GM23338 (cell line): Measurements from ENCODE around the gene EHD2. TPM values are rescaled to one million over a fixed set of nuclear protein-coding genes. Genes with fewer than 3 reads are reported as not detected.
A peak's percentile ranks its signal among the peaks of the same experiment; 100 is the strongest.

Source experiments
- ATAC-seq: fragments of 200-7000 bp; cut with Tn5 transposase; 3 replicates; pipeline ENCODE4 v1.9.1; 2020
- DNase-seq: peaks from one replicate; pipeline ENCODE4 v3.0.0-alpha.2; 2015; ENCODE audit warnings: low spot score
- H2AFZ ChIP-seq: fragments of 200-600 bp; sonication (generic); 2 replicates; pipeline ENCODE4 v1.8.0; 2016; ENCODE audit warnings: antibody characterized with exemption, mild to moderate bottlenecking, moderate library complexity
- H3F3A ChIP-seq: fragments of 200-600 bp; sonication (generic); replicated peaks from 2 replicates; pipeline ENCODE4 v1.8.0; 2017; ENCODE audit warnings: antibody characterized with exemption, mixed run types, low read depth
- H3K27ac ChIP-seq: fragments of 200-600 bp; sonication (generic); 2 replicates; pipeline ENCODE4 v1.6.1; 2016; ENCODE audit warnings: low read depth
- H3K27me3 ChIP-seq: fragments of 200-600 bp; sonication (generic); 2 replicates; pipeline ENCODE4 v1.8.0; 2016; ENCODE audit warnings: mild to moderate bottlenecking, mixed run types, moderate library complexity; ENCODE audit not compliant: insufficient read depth
- H3K36me3 ChIP-seq: fragments of 200-600 bp; sonication (generic); 2 replicates; pipeline ENCODE4 v1.8.0; 2016; ENCODE audit warnings: mild to moderate bottlenecking; ENCODE audit not compliant: insufficient read depth
- H3K4me1 ChIP-seq: fragments of 200-600 bp; sonication (generic); 2 replicates; pipeline ENCODE4 v1.8.0; 2016; ENCODE audit warnings: mild to moderate bottlenecking, moderate library complexity; ENCODE audit not compliant: insufficient read depth
- H3K4me2 ChIP-seq: fragments of 200-600 bp; sonication (generic); 2 replicates; pipeline ENCODE4 v1.7.1; 2017; ENCODE audit warnings: mixed run types
- H3K4me3 ChIP-seq: fragments of 200-600 bp; sonication (generic); 2 replicates; pipeline ENCODE4 v1.6.1; 2016; ENCODE audit warnings: mixed run types
- H3K79me2 ChIP-seq: fragments of 200-600 bp; sonication (generic); replicated peaks from 2 replicates; pipeline ENCODE4 v1.8.0; 2017; ENCODE audit warnings: mild to moderate bottlenecking; ENCODE audit not compliant: insufficient read depth
- H3K9me2 ChIP-seq: fragments of 200-600 bp; sonication (generic); 2 replicates; pipeline ENCODE4 v1.8.0; 2017; ENCODE audit not compliant: insufficient read depth
- H4K20me1 ChIP-seq: fragments of 200-600 bp; sonication (generic); replicated peaks from 2 replicates; pipeline ENCODE4 v1.8.0; 2017; ENCODE audit warnings: mild to moderate bottlenecking; ENCODE audit not compliant: insufficient read depth
- H3K27ac Mint-ChIP-seq: 2 replicates; pipeline ENCODE4 v1.8.0; 2020; ENCODE audit warnings: inconsistent platforms, mild to moderate bottlenecking, moderate library complexity, mixed read lengths
- H3K27me3 Mint-ChIP-seq: 3 replicates; pipeline ENCODE4 v1.8.0; 2022; ENCODE audit warnings: low read depth, mild to moderate bottlenecking, moderate library complexity, mixed read lengths, inconsistent platforms; ENCODE audit not compliant: insufficient read depth, poor library complexity
- H3K36me3 Mint-ChIP-seq: 3 replicates; pipeline ENCODE4 v1.8.0; 2021; ENCODE audit warnings: low read depth, mild to moderate bottlenecking, inconsistent platforms, moderate library complexity, mixed read lengths
- H3K4me1 Mint-ChIP-seq: 3 replicates; pipeline ENCODE4 v1.8.0; 2020; ENCODE audit warnings: mild to moderate bottlenecking, inconsistent platforms, mixed read lengths
- H3K4me3 Mint-ChIP-seq: 3 replicates; pipeline ENCODE4 v1.8.0; 2021; ENCODE audit warnings: moderate library complexity, mild to moderate bottlenecking, inconsistent platforms, mixed read lengths
- H3K9me3 Mint-ChIP-seq: 3 replicates; pipeline ENCODE4 v1.8.0; 2020; ENCODE audit warnings: moderate library complexity, mild to moderate bottlenecking, inconsistent platforms, mixed read lengths
- CREB1 ChIP-seq: fragments of 250-450 bp; sonication (Bioruptor Pico); IDR thresholded peaks from 2 replicates; pipeline ENCODE4 v1.5.0; 2020; ENCODE audit warnings: low read depth, mild to moderate bottlenecking, moderate library complexity
- CTCF ChIP-seq, 2 experiments: fragments of 200-600 bp in 1 of 2; sonication (generic) in 1 of 2; conservative IDR thresholded peaks; 2 replicates each; pipeline versions ENCODE4 v1.5.1 to v1.6.1; 2016 to 2017; ENCODE audit warnings: antibody characterized with exemption in 2 of 2, low read depth in 2 of 2, mild to moderate bottlenecking in 2 of 2, moderate library complexity in 1 of 2
- ETS1 ChIP-seq: IDR thresholded peaks from 2 replicates; pipeline ENCODE4 v1.6.1; 2016; ENCODE audit warnings: antibody characterized with exemption
- EZH2 ChIP-seq: fragments of 200-600 bp; sonication (generic); IDR thresholded peaks from one replicate; pipeline ENCODE4 v1.8.0; 2017; ENCODE audit warnings: antibody characterized with exemption, mild to moderate bottlenecking, low read depth; ENCODE audit not compliant: unreplicated experiment
- EZH2phosphoT487 ChIP-seq: fragments of 200-600 bp; sonication (generic); IDR thresholded peaks from one replicate; pipeline ENCODE4 v1.8.1; 2018; ENCODE audit warnings: antibody characterized with exemption; ENCODE audit not compliant: unreplicated experiment
- JUNB ChIP-seq: IDR thresholded peaks from one replicate; pipeline ENCODE4 v1.6.1; 2016; ENCODE audit warnings: antibody characterized with exemption; ENCODE audit not compliant: unreplicated experiment
- NANOG ChIP-seq: IDR thresholded peaks from 2 replicates; pipeline ENCODE4 v1.6.1; 2016; ENCODE audit warnings: antibody characterized with exemption, borderline replicate concordance
- POLR2AphosphoS5 ChIP-seq: IDR thresholded peaks from 2 replicates; pipeline ENCODE4 v1.6.1; 2016; ENCODE audit warnings: antibody characterized with exemption, low read depth
- STAT1 ChIP-seq: IDR thresholded peaks from one replicate; pipeline ENCODE4 v1.6.1; 2016; ENCODE audit warnings: antibody characterized with exemption; ENCODE audit not compliant: unreplicated experiment
- ZNF114 ChIP-seq: fragments of 250-450 bp; sonication (Bioruptor Pico); IDR thresholded peaks from 2 replicates; pipeline ENCODE4 v1.5.0; 2020; ENCODE audit warnings: mild to moderate bottlenecking, moderate library complexity
- ZNF331 ChIP-seq: fragments of 250-450 bp; sonication (Bioruptor Pico); IDR thresholded peaks from 2 replicates; pipeline ENCODE4 v1.5.0; 2020; ENCODE audit warnings: low read depth, mild to moderate bottlenecking, moderate library complexity
- ZNF462 ChIP-seq: fragments of 250-450 bp; sonication (Bioruptor Pico); IDR thresholded peaks from 2 replicates; pipeline ENCODE4 v1.5.0; 2020; ENCODE audit warnings: mild to moderate bottlenecking, moderate library complexity
- polyA plus RNA-seq: library from polyadenylated mRNA; unstranded; fragments of >200 nt; fragmentation: Nextera tagmentation; extraction: Ambion mirVana; gene quantifications from 2 replicates; pipeline ENCODE4 v1.2.1, GENCODE V29; 2016
- total RNA-seq: library from RNA; depleted of rRNA; stranded (reverse); fragments of >200 nt; shearing (Covaris generic); gene quantifications from 2 replicates; pipeline ENCODE4 v1.2.3, GENCODE V29; 2014

Gene EHD2
- total and polyA plus RNA-seq, 2 experiments from 2014 or later, result 6.6 to 10.8 TPM

- Histone ChIP-seq H4K20me1 (peaks cover 4% of the 10 kb centered on the region; the same call in 1 of the 2 replicates), H3K9me2 (no peaks in the 10 kb centered on the region), H2AFZ (no peak overlapping the region), H3K4me2 (no peak overlapping the region), H3K4me1 (no peaks in the 10 kb centered on the region), H3K27ac (no peak overlapping the region), H3K4me3 (no peak overlapping the region), H3K36me3 (peaks cover 10% of the 10 kb centered on the region), H3K79me2 (no peaks in the 10 kb centered on the region), H3F3A (peaks cover 15% of the 10 kb centered on the region; the same call in 1 of the 2 replicates), H3K27me3 (no peaks in the 10 kb centered on the region)
- Mint-ChIP-seq H3K4me1 (peaks cover 5% of the 10 kb centered on the region; the same call in 2 of the 3 replicates), H3K36me3 (peaks cover 27% of the 10 kb centered on the region), H3K27ac (peak overlapping the region; percentile 34; the same call in 1 of the 2 replicates), H3K4me3 (no peak overlapping the region), H3K27me3 (peaks cover 26% of the 10 kb centered on the region), H3K9me3 (no peaks in the 10 kb centered on the region)
- no peak for ATAC-seq
- no peak for DNase-seq
- TF ChIP-seq POLR2AphosphoS5 (no peak), ETS1 (no peak), EZH2 (no peak), JUNB (no peak), ZNF462 (CRISPR knock-in tag) (no peak), EZH2phosphoT487 (no peak), CREB1 (CRISPR knock-in tag) (no peak), CTCF (conservative IDR thresholded peaks at IDR 0.05; ENCODE audit: low read depth in 2 of 2) (no peak), ZNF114 (CRISPR knock-in tag) (no peak), STAT1 (no peak), NANOG (no peak), ZNF331 (CRISPR knock-in tag) (no peak)
These were observed 10.6 kb upstream of the EHD2 start for GRCh38 chr19:47702671-47703070.
